Measurements from ENCODE around the gene DNAH2. TPM values are rescaled to one million over a fixed set of nuclear protein-coding genes. Genes with fewer than 3 reads are reported as not detected.

The DNAH2 gene
- total RNA-seq, 1 experiment from 2014 or later, result 2.0 TPM

DNA sequence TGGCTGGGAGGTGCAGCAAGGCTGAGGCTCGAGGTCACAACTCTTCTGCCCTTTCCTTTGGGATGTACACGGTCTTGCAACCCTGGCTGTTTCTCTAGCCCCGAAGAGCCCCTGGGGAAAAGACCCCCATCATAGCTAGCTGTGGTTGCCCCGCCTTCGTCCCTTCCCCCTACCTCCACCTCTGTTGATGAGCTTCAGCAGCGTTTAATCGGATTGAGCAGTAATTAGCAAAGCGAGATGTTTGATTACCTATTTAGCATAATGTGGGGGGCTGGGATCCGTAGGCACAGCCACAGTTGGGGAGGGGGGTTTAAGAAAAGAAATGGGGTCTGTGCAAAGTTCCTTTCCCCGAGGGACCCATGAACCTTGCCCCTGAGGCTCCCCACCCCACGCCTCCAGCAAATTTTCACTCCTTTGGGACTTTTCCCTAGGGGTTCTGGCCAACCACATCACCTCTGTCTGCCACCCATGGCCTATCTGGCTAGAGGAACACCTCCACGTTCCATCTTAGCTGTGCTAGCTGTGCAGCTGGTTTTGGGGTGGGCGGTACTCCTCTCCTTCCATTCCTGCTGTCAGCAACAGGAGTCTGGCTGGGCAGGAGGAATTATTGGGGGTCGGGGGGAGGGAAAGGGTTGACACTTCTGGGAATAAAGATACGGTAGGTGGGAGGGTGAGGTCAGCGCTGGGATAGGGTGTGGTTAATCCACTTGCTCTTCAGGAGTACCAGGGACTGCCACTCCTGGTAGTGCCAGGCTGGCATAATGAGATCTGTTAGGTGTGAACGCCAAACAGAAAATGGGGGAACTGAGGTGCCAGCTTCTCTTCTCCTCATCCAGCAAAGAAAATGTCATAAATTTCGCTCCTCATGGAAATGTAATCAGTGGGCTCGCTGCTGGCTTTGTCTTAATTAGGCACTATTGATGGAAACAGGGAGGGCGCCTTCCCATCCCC is 1.3 kb upstream of the DNAH2 start (continued):
- TF ChIP-seq, protein P1, sequence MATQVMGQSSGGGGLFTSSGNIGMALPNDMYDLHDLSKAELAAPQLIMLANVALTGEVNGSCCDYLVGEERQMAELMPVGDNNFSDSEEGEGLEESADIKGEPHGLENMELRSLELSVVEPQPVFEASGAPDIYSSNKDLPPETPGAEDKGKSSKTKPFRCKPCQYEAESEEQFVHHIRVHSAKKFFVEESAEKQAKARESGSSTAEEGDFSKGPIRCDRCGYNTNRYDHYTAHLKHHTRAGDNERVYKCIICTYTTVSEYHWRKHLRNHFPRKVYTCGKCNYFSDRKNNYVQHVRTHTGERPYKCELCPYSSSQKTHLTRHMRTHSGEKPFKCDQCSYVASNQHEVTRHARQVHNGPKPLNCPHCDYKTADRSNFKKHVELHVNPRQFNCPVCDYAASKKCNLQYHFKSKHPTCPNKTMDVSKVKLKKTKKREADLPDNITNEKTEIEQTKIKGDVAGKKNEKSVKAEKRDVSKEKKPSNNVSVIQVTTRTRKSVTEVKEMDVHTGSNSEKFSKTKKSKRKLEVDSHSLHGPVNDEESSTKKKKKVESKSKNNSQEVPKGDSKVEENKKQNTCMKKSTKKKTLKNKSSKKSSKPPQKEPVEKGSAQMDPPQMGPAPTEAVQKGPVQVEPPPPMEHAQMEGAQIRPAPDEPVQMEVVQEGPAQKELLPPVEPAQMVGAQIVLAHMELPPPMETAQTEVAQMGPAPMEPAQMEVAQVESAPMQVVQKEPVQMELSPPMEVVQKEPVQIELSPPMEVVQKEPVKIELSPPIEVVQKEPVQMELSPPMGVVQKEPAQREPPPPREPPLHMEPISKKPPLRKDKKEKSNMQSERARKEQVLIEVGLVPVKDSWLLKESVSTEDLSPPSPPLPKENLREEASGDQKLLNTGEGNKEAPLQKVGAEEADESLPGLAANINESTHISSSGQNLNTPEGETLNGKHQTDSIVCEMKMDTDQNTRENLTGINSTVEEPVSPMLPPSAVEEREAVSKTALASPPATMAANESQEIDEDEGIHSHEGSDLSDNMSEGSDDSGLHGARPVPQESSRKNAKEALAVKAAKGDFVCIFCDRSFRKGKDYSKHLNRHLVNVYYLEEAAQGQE (IDR thresholded peaks at IDR 0.05; ENCODE audit: low read depth), result no peak

DNA sequence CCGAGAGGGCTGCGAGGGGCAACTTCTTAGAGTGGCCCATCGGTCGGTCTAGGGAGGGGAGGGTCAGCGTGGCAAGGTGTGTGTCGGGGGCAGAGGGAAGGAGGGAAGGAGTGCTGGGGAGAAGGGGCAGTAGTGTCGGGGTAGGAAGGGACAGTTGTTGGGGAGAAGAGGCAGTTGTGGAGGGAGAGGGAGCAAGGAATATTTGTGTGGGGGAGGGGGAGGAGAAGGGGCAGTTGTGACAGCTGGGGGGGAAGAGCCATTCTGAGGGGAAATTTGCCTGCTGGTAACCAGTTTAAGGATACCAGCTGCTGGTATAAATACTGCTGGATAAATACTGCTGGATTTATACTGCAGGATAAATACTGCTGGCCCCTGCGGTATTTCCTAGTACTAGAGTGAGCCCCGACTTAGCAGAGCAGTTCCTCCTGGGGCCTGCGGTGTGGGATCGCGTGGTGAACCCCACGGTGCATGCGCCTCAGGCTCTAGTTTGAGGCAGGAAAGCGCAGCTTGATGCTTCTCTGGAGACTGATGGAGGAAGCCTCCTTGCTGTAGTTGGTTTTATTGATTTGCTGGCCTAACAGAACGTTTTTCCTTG is 309 bp downstream of the DNAH2 start:
- no peak for ATAC-seq
- TF ChIP-seq YY1 (IDR thresholded peaks at IDR 0.05; ENCODE audit: extremely low read depth, insufficient replicate concordance, low read depth, low read length), result no peak
- TF ChIP-seq, protein P2, sequence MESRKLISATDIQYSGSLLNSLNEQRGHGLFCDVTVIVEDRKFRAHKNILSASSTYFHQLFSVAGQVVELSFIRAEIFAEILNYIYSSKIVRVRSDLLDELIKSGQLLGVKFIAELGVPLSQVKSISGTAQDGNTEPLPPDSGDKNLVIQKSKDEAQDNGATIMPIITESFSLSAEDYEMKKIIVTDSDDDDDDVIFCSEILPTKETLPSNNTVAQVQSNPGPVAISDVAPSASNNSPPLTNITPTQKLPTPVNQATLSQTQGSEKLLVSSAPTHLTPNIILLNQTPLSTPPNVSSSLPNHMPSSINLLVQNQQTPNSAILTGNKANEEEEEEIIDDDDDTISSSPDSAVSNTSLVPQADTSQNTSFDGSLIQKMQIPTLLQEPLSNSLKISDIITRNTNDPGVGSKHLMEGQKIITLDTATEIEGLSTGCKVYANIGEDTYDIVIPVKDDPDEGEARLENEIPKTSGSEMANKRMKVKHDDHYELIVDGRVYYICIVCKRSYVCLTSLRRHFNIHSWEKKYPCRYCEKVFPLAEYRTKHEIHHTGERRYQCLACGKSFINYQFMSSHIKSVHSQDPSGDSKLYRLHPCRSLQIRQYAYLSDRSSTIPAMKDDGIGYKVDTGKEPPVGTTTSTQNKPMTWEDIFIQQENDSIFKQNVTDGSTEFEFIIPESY (IDR thresholded peaks at IDR 0.05; ENCODE audit: extremely low read depth, insufficient replicate concordance, low read length), result no peak
- TF ChIP-seq JUND (IDR thresholded peaks at IDR 0.05), result no peak
- no peak for TF ChIP-seq FOSL1 (IDR thresholded peaks at IDR 0.05; ENCODE audit: low read depth)
- no peak for TF ChIP-seq POLR2AphosphoS5 (IDR thresholded peaks at IDR 0.05; ENCODE audit: low read depth, low read length)
- TF ChIP-seq, protein P3, sequence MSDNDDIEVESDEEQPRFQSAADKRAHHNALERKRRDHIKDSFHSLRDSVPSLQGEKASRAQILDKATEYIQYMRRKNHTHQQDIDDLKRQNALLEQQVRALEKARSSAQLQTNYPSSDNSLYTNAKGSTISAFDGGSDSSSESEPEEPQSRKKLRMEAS (IDR thresholded peaks at IDR 0.05), result no peak
- no peak for TF ChIP-seq ELF1 (IDR thresholded peaks at IDR 0.05; ENCODE audit: borderline replicate concordance, low read depth)
- no peak for TF ChIP-seq EZH2 (IDR thresholded peaks at IDR 0.05)
- no peak for TF ChIP-seq CEBPB (IDR thresholded peaks at IDR 0.05; ENCODE audit: low read depth)
- TF ChIP-seq EGR1 (IDR thresholded peaks at IDR 0.05; ENCODE audit: low read depth), result no peak
- TF ChIP-seq EZH2phosphoT487 (IDR thresholded peaks at IDR 0.05; ENCODE audit: borderline replicate concordance), result no peak
- POLR2A ChIA-PET, result interaction anchor here (0.7 kb wide), 3 partner anchors 147 to 633 kb away, joined by 3 to 7 read pairs (median 3); partner anchors contain the start of gene TRAPPC1
- no peaks in the 10 kb centered on the region for H3K79me2 ChIP-seq (ENCODE audit: insufficient read depth, low read length)
- no peaks in the 10 kb centered on the region for H3K9me2 ChIP-seq (ENCODE audit: insufficient read depth)
- no peaks in the 10 kb centered on the region for H3K27me3 ChIP-seq (ENCODE audit: insufficient read depth, low read length)
- H3K36me3 ChIP-seq (ENCODE audit: control insufficient read depth in 1 of 2, insufficient read depth in 2 of 2, low read length in 2 of 2), result no peaks in the 10 kb centered on the region
- H3K4me3 ChIP-seq (replicated peaks in 1 of 2; ENCODE audit: low read depth in 1 of 2, low read length in 2 of 2), result peak overlapping the region; percentile 64 to 70
- RAD21 ChIA-PET (ENCODE audit: low non-redundant PET in 1 of 2, low total read pairs in 2 of 2, uncharacterized antibody in 2 of 2, unreplicated experiment in 2 of 2), result no interaction called here
- peak overlapping the region; percentile 71 for H3K9ac ChIP-seq (ENCODE audit: low read length)
- H2AFZ ChIP-seq (ENCODE audit: low read depth, low read length, poor library complexity, severe bottlenecking), result no peak overlapping the region
- BruUV-seq (replicated peaks), result no TSS peak
- peaks cover 12 to 26% of the 10 kb centered on the region in 2 experiments for H3K4me1 ChIP-seq (ENCODE audit: control insufficient read depth in 1 of 2, insufficient read depth in 2 of 2, low read length in 2 of 2)
- no peaks in the 10 kb centered on the region for H4K20me1 ChIP-seq (ENCODE audit: insufficient read depth)
- H3K4me2 ChIP-seq (ENCODE audit: low read length), result peak overlapping the region; percentile 92
- CTCF ChIA-PET, result interaction anchor here (1.6 kb wide), 1 partner anchor 31 kb away, joined by 8 read pairs; the partner anchor contains the start of genes TP53 and WRAP53
- H3K27ac ChIP-seq (ENCODE audit: low read depth, low read length), result peak overlapping the region; percentile 70; the same call in 1 of the 2 replicates
- no peak for DNase-seq (ENCODE audit: low read depth, low spot score)
- intact Hi-C loops (cut with micrococcal nuclease), result loop anchor here (1.0 kb wide), 1 partner anchor 119 kb away; no protein-coding TSS in a partner anchor
- no peaks in the 10 kb centered on the region for H3K9me3 ChIP-seq (ENCODE audit: control insufficient read depth in 1 of 2, insufficient read depth in 1 of 2, low read depth in 1 of 2, low read length in 2 of 2)
